Fibroblast of skin of right biceps (primary cell): ENCODE data around the gene PAFAH1B1.
"Not testable (repeated sequence)": the region's sequence is repeated elsewhere in the genome, so short reads cannot be mapped to it uniquely, and the experiment has no call there.

Source experiments
- DNase-seq: peaks from one replicate; pipeline ENCODE4 v3.0.0-alpha.2; 2013

The PAFAH1B1 gene

DNA sequence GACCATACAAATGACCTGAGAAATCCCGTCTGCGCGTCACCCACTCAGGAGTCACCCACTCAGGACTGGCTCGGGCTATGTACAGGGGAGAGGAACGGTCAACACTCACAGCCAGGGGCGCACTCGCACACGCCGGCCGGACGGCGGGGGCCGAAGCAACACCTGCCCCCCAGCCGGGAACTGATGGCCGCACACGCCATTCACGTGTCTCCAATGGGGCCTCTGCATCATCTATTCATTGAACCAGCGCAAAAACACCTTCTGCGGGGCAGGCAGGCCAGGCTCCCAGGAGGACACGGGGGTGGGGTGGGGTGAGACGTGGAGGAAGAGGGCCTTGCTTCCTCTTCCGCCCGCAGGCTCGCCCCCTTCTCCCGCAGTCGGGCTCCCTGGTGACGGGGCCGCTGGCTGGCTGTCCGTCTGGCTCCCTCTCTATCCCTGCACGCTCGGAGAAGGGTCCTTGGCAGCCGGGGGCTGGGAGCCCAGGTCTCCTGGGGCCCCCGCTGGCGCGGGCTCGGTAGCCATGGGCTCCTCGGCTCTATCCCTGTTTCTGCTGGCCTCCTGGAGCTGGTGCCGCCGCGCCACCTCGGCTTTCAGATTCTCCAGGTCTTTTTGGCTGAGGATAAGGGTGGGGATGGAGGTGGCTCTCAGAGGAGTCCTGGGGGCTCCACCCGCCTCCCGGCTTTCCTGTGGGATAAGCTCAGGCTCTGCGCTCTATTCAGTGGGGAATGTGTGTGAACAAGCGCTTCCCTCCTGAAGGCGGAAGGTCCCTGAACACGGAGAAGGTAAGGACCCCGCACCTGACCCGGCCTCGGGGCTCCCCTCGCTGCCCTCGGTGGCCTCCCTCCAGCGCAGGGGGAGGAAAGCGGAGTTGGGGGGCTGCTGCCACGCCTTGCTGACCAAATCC, 97.0 kb downstream of the PAFAH1B1 start:
- DNase-seq = no peak

DNA sequence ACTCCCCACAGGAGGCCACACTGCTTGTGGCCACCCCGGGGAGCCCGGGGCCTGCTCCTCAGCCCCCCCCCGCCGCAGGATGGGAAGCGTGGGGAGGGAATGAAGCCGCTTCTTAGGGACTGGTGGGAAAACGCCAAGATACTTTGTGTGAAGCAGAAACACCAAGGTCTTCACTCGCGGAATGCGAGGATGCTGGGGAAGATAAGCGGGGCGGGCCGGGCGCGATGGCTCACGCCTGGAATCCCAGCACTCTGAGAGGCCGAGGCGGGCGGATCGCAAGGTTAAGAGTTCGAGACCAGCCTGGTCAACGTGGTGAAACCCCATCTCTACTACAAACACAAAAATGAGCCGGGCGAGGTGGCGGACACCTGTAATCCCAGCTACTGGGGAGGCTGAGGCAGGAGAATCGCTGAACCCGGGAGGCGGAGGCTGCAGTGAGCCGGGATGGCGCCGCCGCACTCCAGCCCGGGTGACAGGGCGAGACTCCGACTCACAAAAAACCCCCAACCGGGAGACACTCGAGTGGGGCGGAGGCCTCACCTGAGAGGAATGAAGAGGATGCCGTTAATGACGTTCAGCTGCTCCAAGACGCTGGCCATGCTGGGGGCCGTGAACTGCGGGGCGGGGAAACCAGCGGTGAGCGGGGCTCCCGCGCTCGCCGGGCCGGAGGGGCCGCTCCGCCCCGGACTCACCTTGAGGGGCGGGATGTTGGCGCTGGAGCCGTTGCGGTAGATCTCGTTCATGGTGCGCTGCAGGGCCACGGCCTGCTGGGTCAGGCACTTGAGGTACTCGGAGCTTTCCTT, 97.8 kb downstream of the PAFAH1B1 start:
- DNase-seq = no peak

DNA sequence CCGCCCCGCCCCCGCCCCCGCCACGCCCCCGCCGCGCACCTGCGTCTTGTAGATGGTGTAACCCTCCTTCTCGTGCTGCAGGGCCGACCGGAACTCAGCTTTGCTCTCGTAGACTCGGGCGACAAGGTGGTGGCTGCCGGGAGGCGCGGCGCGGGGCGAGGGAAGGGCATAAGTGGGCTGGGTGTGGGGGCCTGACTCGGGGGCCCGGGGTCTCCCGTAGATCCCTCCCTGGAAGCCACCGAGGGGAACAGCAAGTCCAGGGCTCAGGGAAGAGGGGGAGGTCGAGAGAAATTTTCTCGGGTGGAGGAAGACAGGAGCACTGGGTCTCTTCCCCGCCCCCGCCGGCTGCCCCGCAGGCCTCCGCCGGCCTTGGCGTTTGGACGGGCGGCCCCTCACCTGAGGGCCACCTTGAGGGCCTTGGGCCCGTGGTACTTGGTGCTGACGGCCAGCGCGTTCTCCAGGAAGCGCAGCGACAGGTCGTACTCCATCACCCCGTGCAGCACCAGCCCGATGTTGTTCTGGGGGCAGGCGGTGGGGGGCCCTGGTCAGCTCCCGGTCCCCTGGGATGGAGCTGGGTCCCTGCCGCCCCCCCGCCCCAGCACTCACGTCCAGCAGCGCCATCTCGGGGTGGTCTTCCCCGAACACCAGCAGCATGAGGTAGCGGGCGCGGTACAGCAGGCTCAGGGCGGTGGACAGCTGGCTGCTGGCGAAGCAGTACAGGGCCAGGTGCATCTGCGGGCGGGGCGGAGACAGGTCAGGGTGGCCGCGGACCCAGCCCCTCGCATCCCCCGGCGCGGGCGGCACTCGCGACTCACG, 98.7 kb downstream of the PAFAH1B1 start:
- DNase-seq = no peak

DNA sequence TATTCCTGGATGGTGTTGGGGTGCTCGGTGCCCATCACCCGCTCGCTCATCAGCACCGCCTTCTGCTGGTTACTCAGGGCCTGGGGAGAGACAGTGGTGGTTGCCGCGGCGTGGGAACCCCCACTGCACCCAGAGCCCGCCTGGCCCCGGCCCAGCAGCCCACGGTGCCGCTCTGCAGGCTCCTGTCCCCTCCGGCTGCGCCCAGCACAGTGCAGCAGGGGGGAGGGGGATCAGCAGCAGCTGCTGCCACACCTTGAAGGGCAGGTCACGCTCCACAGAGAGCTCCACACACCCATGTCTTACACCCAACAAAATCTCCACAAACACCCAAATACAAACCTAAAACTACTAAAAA, 99.3 kb downstream of the PAFAH1B1 start:
- DNase-seq = no peak

DNA sequence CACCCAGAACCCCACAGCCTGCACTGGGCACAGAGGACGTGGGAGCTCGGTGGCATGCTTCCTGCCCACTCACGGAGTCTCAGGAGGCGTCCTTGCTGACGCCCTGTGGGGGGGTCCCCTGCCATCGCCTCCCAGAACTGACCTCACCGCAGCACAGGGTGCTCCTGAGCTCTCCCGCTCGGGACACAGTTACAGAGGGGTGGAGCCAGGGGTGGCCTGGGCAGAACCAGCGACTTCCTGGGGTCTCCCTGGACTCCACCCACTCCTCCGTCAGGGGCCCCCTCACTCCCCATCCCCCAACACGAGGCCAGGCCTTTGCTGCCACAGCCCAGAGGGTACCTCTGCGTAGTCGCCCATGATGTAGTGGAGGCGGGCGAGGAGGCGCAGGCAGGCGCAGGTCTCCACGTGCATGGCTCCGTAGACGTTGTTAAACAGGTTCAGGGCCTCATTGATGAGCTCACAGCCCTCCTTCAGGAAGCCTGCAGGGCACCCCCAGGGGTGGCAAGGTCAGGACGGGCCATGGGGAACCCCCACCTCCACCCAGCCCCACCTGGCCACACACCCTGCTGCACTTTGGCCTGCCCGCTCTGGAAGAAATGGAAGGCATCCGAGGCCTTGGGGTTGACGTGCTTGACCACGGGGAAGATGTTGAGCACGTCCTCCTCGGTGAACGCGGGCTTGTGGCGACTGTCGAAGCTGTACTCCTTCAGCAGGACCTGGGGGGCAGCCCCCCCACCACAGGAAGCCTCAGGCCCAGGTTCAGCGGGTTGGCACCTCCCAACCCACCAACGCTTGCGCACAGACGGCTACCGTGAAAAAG, 100.3 kb downstream of the PAFAH1B1 start:
- DNase-seq = no peak

DNA sequence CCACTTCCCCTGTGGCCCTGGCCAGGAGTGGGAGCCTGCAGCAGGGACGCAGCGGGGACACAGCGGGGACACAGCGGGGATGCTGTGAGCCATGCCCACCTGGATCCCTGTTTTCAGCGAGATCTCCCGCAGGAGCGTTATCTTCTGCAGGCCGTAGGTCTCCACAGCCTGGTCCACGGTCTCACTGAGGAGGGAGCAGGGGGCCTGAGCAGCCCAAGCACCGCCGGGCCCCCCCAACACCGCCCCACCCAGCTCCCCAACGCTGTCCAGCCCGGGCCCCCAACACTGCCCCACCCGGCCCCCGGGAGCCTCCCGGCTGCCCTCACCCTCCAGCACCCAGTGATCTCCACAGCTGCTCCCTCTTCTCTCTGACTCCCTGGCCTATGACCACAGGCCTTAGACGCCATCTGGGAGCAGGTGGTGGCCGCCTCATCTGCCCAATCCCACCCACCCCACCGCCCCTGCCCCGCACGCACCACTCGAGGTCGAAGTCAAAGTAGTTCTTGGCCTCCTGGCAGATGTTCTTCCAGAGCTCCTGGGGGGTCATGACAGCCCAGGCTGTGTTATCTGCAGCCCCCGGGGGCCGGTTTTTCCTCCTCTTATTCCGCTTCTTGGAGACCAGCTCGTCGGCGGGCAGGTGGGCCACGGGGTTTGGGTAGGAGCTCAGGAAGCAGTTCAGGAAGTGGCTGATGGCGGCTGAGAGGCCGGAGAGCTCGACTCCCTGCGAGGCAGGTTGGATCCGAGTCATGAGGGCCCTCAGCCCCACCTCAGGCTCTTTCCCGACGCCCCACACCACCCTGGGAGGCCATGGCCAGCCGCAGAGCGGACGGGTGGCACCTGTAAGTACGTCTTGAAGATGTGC, 101.2 kb downstream of the PAFAH1B1 start:
- DNase-seq = no peak

DNA sequence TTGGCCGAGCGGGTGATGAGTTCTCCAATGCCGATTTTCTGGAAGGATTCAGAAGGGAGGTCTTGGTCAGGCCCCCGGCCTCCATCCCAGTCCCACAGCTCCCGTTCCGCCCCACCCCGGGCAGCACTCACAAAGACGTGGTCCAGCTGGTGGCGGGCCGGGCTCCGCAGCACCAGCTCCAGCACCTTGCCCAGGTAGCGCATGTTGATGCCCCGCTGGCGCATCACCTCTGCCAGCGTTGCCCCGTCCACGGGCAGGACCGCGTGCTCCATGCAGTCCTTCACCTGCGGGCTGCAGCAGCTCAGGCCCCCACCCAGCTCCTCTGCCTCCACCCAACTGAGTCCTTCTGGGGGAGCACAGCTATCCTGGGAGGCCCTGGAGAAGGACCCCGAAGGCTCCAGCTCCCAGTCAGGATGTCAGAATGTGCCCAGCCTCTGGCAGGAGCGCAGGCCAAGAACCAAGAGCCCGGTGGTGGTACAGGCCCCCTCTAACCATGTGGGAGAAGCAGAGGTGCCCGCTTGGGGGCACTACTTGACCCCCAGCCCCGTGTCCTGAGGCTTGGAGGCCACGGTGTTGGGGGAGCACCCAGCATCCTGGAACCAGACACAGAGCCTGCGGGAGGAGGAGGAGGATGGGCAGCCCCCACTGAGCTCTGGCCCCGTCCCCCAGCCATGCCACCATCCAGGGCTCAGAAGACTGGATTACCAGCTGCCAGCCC, 101.9 kb downstream of the PAFAH1B1 start:
- DNase-seq = no peak

DNA sequence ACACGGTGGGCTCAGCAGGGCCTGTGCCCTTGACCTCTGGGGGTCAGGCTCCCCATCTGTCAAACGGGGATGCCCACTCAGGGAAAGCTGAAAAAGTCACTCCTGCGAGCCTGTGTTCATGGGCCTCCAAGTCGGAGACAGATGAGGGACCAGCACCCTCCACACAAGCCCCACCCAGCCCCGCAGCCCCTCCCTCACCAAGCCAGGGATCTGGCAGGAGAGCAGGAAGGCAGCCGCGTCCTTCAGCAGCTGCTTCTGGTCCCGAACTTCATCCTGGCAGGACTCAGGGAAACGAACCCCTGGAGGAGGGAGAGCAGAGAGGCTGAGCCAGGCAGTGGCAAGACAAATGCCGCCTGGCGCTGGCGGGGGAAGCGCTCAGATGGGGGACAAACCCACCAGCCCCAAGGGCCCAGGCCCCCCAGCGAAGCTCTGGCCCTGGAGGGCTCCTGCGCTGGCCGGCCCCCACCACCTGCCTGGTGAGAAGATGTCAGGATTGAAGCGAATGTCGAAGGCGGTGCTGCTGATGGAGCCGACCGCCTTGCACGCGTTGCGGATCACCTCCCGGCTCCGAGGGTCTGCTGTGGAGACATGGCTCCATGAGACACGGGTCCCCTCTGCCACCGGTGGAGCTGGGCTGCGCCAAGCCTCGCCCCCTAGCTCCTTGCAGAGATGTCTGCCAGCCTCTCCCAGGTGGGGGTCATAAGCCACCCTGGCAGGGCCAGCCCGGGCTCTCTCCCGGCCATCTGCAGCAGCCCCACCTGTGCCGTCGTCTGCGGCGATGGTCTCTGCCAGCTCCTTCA, 102.7 kb downstream of the PAFAH1B1 start:
- DNase-seq = no peak

DNA sequence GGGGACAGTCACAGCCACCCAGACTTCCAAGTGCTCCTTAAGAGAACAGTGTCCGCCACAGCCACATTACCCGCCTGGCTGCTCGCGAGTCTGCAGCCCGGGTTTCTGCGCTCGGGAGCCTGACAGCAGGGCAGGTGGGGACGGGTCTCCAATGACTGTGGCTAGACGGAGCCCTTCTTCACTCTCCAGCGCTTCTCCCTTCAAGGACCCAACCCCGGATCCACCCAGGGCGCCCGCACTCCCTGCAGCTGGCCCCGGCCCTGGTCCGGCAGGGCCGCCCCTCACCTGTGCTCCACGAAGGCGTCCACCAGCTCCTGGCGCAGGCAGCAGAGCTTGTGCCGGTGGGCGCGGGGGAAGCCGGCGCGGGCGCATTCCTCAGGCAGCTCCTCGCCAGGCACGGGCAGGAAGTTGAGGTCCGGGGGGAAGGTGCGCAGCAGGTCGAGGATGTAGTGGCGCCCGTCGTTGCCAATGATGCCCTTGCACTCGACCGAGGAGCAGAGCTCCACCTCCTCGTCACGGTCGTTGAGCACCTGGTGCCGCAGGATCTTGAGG, 104.2 kb downstream of the PAFAH1B1 start:
- DNase-seq = no peak

DNA sequence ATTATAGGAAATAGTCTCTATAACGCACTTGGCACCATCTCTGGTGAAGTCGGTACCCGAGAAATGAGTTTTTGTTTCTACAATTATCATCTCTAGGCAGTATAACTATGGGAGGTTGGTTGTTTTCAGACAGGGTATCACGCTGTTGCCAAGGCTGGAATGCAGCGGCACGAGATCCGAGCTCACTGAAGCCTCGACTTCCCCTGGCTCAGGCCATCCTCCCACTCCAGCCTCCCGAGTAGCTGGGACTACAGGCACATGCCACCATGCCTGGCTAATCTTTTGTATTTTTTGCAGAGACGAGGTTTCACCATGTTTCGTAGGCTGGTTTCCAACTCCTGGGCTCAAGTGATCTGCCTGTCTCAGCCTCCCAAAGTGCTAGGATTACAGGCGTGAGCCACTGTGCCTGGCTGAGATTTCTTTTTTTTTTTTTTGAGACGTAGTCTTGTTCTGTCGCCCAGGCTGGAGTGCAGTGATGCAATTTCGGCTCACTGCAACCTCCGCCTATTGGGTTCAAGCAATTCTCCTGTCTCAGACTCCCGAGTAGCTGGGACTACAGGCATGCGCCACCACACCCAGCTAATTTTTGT, 105.9 kb downstream of the PAFAH1B1 start:
- not testable (repeated sequence) for DNase-seq

DNA sequence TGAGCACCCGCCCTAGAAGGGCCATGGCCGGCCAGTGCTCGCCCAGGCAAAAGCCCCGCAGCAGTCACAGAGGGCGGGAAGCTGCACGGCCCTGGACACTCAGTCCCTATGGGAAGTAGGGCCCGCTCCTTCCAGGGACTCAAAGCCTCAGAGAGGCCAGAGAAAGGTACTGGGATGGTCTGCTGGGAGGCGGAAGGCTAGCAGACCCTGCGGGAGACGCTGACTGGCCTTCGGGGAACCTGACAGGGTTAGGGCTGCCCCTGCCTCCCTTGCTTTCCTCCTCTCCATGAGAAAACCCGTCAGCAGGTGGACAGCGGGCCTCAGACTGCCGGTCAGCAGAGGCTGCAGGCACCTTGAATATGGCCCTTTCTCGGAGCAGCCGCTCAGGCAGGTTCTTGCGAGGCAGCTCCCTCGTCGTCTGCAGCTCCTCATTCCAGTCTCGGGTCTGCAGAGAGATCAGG, 106.6 kb downstream of the PAFAH1B1 start:
- DNase-seq = no peak

DNA sequence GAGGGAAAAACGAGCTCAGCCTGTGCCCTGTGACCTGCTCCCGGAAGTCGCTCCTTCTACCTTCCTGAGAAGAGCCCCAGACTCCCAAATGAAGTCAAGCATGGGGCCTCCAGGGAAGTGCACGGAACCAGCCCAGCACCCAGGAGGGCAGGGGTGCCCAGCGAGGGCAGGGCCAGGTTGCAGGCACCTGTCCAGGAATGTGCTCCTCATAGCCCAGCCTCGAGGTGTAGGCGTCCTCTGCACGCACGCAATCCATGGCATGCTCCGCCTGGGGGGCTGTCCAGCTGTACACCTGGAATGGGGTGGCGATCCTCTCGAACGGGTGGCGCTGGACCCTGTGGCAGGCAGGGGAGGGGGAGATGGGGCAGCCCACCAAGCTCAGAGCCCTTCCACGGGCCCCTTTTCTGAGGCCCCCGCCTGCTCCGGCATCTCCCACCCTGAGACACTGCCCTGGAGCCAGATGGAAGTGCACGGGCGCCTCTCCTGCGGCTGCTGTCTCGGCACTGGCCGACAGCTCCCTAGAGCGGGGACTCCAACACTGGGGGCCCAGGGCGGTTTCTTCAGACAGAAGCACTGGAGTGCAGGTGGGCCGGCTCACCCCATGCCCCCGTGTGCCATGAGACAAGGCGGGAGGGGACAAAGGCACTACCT, 107.2 kb downstream of the PAFAH1B1 start:
- DNase-seq = no peak

DNA sequence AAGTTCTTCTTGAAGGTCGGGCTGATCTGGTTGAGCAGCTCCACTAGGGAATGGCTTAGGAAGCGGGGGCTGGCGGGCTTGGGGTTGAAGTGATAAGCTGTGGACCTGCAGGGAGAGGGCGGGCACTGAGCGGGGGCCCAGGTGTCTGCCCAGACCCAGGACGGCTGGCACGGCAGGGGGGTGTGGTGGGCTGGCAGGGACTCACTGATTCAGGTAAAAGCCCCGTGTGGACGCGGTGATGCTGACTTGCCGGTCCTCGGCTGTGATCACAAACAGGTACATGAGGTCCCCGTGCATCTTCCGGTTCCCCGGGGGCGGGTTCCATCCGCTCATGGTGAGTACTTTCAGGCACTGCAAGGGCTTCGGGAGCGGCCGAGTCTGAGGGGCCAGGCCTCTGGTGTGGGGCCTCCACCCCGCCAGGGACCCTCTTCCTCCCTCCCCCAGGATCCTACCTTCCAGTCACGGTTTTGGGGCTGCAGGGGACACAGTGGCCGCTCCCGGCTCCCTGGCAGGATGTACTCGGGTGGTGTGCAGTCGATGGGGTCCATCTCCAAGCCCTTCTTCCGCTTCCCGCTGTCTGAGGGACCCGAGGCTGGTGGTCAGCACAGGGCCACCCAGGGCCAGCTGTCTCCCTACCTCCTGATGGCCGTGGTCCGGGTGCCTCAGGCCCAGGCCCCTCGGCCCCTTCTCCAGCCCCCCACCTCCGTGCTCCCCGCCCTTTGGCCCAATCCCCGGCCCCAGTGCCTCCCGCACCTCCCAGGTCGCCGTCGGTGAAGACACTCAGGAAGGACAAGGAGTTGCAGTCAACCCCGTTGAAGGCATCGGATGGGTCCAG, 107.9 kb downstream of the PAFAH1B1 start:
- no peak for DNase-seq

DNA sequence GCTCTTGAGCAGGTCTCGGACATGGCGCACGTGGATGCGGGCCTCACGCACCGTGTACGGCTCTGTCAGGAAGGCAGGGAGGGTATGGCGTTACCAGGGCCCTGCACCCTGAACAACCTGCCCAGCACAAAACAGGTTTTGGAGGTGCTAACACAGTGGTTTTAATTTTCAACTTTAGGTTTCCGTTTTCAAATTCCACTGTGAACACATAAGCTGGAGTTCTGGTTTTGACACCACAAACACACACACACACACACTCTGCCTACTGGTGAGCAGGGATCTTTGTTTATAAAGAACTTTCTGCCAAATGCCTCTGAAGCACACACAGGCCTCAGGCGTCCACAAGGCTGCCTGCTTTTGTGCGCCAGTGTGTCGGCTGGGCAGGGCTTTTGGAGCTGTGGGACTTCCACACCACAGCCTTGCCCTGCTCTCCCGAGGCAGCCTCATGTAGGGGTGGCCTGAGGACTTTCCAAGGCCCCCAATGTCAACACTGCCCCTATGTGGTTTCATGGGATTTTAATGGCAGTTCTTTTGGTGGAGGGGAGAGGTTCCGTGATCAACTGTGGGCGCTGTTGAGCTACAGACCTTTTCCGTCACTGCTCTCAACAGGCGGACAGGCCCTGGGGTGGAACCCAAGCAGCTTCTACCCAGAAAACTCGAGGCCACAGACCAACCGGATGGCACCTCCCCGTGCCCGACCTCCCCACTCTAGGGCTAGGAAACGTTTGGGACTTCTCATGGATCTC, 108.7 kb downstream of the PAFAH1B1 start:
- no peak for DNase-seq

DNA sequence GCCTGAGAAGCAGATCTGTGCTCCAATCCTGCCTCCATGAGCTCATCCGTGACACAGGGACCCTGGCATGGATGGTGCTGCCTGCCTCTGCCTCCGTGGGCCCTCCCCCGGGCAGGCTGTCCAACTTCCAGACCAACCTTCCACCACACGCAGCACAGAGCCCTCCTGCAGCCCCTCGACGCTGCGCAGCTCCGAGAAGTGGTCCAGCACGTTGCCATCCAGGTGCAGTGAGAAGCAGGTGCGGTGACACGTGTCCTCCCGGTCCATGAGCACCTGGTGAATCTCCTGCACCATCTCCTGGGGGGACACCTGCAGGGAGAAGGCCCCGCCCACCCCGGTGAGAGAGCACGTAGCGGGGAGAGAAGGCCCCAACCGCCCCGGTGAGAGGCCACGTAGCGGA, 109.7 kb downstream of the PAFAH1B1 start:
- no peak for DNase-seq

DNA sequence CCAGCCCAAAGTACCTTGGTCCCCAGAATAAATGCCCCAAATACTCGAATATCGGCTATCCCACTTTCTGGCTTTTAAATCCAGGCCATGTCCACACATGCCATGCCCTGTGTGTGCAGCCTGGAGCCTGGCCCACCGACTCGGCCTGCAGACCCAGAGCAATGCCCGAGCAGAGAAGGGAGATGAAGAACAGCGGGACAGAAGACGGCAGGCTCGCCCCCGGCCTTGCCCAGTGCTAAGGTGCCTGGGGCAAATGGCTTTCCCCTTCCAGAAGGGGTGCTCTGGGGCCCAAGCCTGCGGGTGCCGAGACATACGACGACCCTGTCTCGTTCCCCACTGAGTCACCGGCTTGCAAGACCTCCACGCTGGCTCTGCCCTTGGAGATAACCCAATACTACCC, 110.2 kb downstream of the PAFAH1B1 start:
- DNase-seq = no peak
